OCI-LY1 (cell line): ENCODE data around the gene DYNC1H1.

Experiments
- CTCF ChIP-seq: fragments of 200-600 bp; sonication (generic), shearing (Covaris generic); IDR thresholded peaks from 2 replicates; pipeline ENCODE4 v1.5.1; 2017; ENCODE audit warnings: mild to moderate bottlenecking, antibody characterized with exemption, low read length, moderate library complexity, mixed read lengths
- EZH2 ChIP-seq: fragments of 200-600 bp; sonication (generic), shearing (Covaris generic); IDR thresholded peaks from 2 replicates; pipeline ENCODE4 v1.8.0; 2017; ENCODE audit warnings: borderline replicate concordance, mixed run types, mild to moderate bottlenecking, antibody characterized with exemption, low read length, moderate library complexity, mixed read lengths

GRCh38 chr14:101939646-101940170 lies 24.7 kb upstream of the DYNC1H1 start:
- no peak for TF ChIP-seq EZH2
- no peak for TF ChIP-seq CTCF
